GM04504 (cell line): ENCODE results near the gene FERMT2.

ENCODE experiments used
- DNase-seq: peaks from one replicate; pipeline ENCODE4 v3.0.0-alpha.2; 2012; ENCODE audit warnings: low read depth

FERMT2 gene

GRCh38 chr14:52863334-52863700 lies 87.5 kb downstream of the FERMT2 start:
- DNase-seq, result no peak

- DNase-seq, result no peak
Measured at GRCh38 chr14:52862632-52863333, 88.1 kb downstream of the FERMT2 start.

GRCh38 chr14:52861403-52861802 lies 89.4 kb downstream of the FERMT2 start:
- DNase-seq, result no peak

DNA sequence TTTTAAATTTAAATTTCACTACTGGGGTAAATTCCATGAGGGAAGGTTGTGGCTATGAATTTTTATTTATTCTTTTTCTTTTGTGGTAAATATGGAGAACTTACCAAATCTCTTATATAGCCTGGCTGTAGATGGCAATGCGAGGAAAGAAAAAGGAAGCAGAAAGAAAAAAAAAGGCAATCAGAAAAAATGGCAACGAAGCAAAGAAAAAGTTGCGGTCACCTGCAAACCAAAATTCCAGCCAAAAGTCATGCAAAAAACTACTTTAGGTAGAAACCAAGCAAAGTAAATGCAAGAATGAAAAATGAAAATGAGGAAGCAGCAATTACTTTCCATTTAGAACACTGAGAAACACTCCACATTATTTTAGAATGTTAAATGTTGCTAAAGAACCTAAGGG lies 89.9 kb downstream of the FERMT2 start:
- no peak for DNase-seq

- no peak for DNase-seq
Measured at GRCh38 chr14:52860209-52860608, 90.6 kb downstream of the FERMT2 start.

GRCh38 chr14:52856139-52856538 lies 94.7 kb downstream of the FERMT2 start:
- DNase-seq, result no peak

DNA sequence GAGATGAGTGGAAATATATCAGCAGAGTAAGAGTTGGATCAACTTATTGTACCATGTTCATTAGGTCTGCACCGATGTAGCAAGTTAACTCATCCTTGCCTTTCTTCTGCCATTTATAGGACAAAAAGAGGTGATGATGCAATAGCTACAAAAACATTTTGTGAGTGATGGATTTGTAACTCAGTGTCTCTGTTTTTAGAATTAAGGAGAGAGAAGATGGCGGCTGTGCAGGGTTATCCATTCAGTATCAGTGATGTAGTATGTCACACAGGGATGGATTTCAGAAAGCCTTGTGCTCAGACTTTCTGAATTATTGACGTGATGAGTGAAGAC lies 97.4 kb downstream of the FERMT2 start:
- DNase-seq, result no peak

- no peak for DNase-seq
Measured at GRCh38 chr14:52852810-52853521, 97.9 kb downstream of the FERMT2 start.

DNA sequence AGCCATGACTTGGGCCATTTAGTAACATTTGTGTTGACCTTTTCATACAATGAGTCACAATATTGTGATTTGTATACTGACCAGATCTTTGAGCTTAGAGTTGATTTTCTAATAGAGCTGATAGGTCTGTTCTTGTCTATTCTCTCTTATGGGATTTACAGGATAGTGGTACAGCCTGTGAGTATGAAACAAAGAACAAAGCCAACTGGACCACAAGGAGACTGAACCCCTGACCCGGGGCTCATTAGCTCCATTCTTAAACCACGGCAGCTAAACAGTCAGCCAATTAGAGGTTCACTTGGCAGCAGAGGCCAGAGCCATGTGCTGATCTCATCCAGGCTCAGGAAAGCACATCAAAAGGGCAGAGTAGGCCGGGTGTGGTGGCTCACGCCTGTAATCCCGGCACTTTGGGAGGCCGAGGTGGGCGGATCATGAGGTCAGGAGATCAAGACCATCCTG lies 100.4 kb downstream of the FERMT2 start:
- no peak for DNase-seq

GRCh38 chr14:52848626-52849025 lies 102.2 kb downstream of the FERMT2 start:
- DNase-seq, result peak; percentile 42

DNA sequence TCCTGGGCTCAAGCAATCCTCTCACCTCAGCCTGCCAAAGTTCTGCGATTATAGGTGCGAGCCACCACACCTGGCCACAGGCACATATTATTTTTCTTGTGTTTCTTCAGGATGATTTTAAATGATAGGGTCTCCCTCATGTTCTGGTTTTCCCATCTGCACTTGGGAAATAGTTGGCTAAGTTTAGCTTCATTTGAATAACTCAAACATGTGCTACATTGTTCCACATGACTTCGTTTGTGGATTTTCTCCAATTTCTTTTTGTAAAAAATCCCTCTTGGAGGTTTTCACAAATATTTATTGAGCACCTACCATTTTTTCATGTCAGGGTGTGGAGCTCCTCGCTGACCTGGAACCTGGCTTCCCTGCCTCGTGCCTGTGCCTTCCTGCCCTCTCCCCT lies 104.3 kb downstream of the FERMT2 start:
- no peak for DNase-seq

DNA sequence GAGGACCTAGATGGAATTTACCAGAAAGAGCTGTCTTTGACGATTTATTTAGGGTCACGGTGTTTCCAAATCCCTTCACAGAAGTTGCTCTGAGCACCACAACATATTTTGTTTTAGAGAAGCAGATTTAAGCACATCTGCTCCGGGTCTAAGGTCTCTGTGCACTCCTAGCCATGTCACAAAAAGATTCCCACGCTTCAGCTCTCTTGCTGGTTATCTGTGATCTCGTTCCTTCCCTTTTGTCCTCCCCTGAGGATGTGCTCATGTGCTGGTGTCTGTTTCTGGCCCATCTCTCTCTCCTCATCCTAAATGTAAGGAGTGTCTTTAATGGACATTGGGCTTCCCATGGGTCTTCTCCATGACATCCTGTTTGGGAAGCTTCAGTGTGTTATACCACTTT lies 105.8 kb downstream of the FERMT2 start:
- DNase-seq, result no peak

GRCh38 chr14:52844262-52845060 lies 106.4 kb downstream of the FERMT2 start:
- no peak for DNase-seq

DNA sequence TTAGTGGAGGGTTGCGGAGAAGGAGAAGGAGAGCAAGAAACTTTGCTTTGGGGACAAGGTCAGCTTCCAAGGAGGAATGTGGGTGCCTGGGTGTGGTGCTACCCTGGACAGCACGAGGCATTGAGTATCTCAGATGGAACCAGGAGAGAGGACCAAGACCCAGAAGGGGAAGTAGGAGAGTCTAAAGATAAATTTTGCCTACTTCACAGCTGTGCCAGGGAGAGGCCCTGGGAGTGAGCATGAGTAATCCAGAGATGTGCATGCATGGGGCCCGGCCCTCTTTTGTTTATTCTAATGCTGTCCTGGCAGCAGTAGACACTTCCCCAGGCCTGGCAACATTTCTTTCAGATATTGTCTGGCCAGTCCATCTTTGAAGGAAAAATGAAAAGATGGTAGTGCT lies 110.0 kb downstream of the FERMT2 start:
- DNase-seq, result peak; percentile 46

- DNase-seq, result no peak
Measured at GRCh38 chr14:52837451-52837850, 113.4 kb downstream of the FERMT2 start.

GRCh38 chr14:52836063-52836462 lies 114.8 kb downstream of the FERMT2 start:
- no peak for DNase-seq

- DNase-seq, result no peak
Measured at GRCh38 chr14:52835122-52835903, 115.5 kb downstream of the FERMT2 start.

DNA sequence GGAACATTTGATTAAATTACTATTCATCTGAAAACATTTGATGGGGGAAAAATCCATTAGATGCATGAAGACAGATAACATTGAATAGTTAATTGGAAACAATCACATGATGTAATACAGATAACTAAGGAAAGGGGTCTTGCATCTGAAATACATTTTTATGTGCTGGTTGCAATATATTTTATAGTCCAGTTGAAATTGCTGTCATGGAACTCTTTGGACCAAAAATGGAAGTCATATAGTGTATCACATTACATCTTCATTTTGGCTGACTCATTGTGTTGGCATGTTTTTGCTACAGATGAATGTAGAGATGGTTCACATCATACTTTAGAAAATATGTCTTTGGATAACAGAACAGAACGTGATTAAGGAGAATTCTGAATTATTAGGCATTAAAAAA lies 116.4 kb downstream of the FERMT2 start:
- DNase-seq, result peak; percentile 55

DNA sequence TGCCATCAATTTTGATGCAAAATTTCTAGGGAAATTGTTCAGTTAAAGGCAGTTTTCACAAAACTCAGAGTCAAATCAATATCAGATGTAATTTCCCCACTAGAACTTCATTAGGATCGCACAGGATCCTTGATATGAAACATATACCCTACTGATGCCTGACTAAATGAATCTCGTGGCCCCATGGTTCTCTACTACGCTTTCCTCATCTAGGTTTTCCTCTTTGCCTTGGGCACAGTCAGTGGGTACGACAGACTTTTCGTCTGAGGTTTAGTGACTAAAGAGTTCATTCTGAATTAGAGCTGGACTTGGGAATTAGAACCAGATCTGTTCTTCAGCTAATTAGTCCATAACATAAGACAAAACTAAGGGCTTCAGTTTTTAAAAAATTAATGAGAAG lies 117.0 kb downstream of the FERMT2 start:
- no peak for DNase-seq

- DNase-seq, result no peak
Measured at GRCh38 chr14:52829527-52830185, 121.2 kb downstream of the FERMT2 start.

- DNase-seq, result no peak
Measured at GRCh38 chr14:52827426-52827825, 123.4 kb downstream of the FERMT2 start.

DNA sequence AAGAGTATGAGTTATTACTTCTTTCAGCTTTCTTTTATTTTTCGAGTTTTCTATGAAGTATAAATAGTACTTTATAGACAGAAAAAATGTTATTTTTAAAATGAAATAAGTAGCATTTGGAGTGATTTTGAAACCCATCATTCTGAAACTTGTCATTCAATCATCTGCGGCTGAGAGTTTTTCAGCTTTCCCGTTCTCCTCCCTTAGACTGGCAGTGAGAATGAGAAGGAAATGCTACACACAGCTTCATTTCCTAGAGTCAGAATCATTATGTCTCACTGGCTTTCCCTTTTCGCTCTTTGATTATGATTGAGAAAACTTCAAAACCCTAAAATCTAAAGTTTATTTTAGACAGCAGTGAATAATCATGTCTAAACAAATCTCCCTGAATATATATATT lies 125.8 kb downstream of the FERMT2 start:
- DNase-seq, result no peak
